ENCODE results near the gene ITGA1. TPM values are rescaled to one million over a fixed set of nuclear protein-coding genes. Genes with fewer than 3 reads are reported as not detected.

The ITGA1 gene
- total and polyA plus RNA-seq, 2 of the 13 experiments (the other 11 are each of a cell fraction or from before 2014, with no cell fraction given), result 23.1 to 28.6 TPM

DNA sequence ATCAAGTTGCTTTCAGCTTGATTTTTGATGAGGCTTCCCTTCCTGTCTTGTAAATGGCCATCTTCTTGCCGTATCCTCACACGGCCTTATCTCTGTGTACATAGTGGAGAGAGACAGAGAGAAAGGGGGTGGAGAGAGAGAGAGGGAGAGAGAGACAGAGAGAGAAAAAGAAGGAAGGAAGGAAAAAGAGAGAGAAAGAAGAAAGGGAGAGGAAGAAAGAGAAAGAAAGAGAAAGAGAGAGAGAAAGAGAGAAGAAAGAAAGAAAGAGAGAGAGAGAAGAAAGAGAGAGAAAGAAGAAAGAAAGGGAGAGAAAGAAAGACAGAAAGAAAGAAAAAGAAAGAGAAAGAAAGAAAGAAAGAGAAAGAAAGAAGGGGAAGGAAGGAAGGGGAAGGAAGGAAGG is 46.6 kb downstream of the ITGA1 start (continued):
- TF ChIP-seq, protein P1, sequence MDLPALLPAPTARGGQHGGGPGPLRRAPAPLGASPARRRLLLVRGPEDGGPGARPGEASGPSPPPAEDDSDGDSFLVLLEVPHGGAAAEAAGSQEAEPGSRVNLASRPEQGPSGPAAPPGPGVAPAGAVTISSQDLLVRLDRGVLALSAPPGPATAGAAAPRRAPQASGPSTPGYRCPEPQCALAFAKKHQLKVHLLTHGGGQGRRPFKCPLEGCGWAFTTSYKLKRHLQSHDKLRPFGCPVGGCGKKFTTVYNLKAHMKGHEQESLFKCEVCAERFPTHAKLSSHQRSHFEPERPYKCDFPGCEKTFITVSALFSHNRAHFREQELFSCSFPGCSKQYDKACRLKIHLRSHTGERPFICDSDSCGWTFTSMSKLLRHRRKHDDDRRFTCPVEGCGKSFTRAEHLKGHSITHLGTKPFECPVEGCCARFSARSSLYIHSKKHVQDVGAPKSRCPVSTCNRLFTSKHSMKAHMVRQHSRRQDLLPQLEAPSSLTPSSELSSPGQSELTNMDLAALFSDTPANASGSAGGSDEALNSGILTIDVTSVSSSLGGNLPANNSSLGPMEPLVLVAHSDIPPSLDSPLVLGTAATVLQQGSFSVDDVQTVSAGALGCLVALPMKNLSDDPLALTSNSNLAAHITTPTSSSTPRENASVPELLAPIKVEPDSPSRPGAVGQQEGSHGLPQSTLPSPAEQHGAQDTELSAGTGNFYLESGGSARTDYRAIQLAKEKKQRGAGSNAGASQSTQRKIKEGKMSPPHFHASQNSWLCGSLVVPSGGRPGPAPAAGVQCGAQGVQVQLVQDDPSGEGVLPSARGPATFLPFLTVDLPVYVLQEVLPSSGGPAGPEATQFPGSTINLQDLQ (CRISPR knock-in tag; IDR thresholded peaks at IDR 0.05), result no peak
- TF ChIP-seq SNRNP70 (IDR thresholded peaks at IDR 0.05; ENCODE audit: low read depth, low read length) (no peak), SMAD1 (CRISPR knock-in tag; IDR thresholded peaks at IDR 0.05; ENCODE audit: borderline replicate concordance, low read depth) (no peak), ATM (IDR thresholded peaks at IDR 0.05; ENCODE audit: borderline replicate concordance) (no peak), ZSCAN12 (CRISPR knock-in tag; IDR thresholded peaks at IDR 0.05) (no peak), WIZ (CRISPR knock-in tag; IDR thresholded peaks at IDR 0.05) (no peak), MED1 (CRISPR knock-in tag; IDR thresholded peaks at IDR 0.05) (no peak), SIN3B (IDR thresholded peaks at IDR 0.05; ENCODE audit: low read length) (no peak), TAF1 (CRISPR knock-in tag; IDR thresholded peaks at IDR 0.05) (no peak)

DNA sequence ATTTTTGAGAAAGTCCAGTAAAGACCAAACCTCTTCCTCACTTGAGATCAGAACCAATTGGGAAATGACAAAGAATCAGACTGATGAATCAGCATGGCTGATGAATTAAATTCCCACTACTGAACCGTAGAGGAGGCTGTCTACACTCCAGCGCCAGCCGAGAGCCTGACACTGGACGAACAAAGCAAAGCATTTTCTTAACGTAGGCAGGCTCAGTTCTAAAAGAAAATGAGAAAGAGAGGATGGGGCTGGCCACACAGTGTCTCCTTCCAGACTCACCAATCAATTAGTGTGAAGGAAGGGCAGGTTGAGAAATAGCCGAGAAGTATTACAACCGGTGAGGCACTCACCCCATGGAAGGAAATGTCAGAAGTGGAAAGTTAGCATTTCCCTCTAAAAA is 49.4 kb downstream of the ITGA1 start:
- H3K79me2 ChIP-seq (ENCODE audit: insufficient read depth, low read length), result no peaks in the 10 kb centered on the region
- DNase-seq (ENCODE audit: low spot score), result no peak
- in situ Hi-C loops (cut with HindIII; ENCODE audit: extremely low pct_ligation_motif_present, low pct_unique_long_range_greater_than_20kb) (no loop called here), intact Hi-C loops (cut with micrococcal nuclease; ENCODE audit: unreplicated experiment) (no loop called here)
- no TSS peak for BruUV-seq (replicated peaks)
- no peaks in the 10 kb centered on the region for H3K36me3 ChIP-seq (replicated peaks in 1 of 2; ENCODE audit: control insufficient read depth in 1 of 2, insufficient read depth in 2 of 2, low read length in 2 of 2)
- H3K27me3 ChIP-seq (ENCODE audit: control insufficient read depth in 1 of 2, insufficient read depth in 2 of 2, low read length in 2 of 2), result no peaks in the 10 kb centered on the region
- H3K4me1 ChIP-seq (ENCODE audit: insufficient read depth, low read length), result no peaks in the 10 kb centered on the region
- no peak overlapping the region for H2AFZ ChIP-seq (ENCODE audit: low read length)
- H4K20me1 ChIP-seq (ENCODE audit: insufficient read depth, low read length), result no peaks in the 10 kb centered on the region
- ChIA-PET CTCF (ENCODE audit: low intra/inter-chr PET ratio, low total read pairs) (no interaction called here), POLR2A (no interaction called here)
- WGBS (ENCODE audit: low lambda C conversion rate), result 88% methylated on average over 7 of the region's 7 CpGs
- ATAC-seq, result no peak
- no peak overlapping the region for H3K9ac ChIP-seq (ENCODE audit: insufficient read depth, low read depth, low read length)
- no peak overlapping the region for H3K4me2 ChIP-seq (ENCODE audit: low read depth, low read length)
- no peak for FAIRE-seq
- H3K4me3 ChIP-seq (replicated peaks in 1 of 3; ENCODE audit: insufficient read depth in 1 of 3, low read depth in 2 of 3, low read length in 3 of 3), result no peak overlapping the region
- H3K9me3 ChIP-seq (ENCODE audit: low read length), result no peaks in the 10 kb centered on the region
- H3K27ac ChIP-seq (ENCODE audit: extremely low read length, insufficient read depth, low read length), result no peak overlapping the region
- TF ChIP-seq ATF1 (CRISPR knock-in tag; IDR thresholded peaks at IDR 0.05) (no peak), MAZ (IDR thresholded peaks at IDR 0.05; ENCODE audit: borderline replicate concordance, low read depth, low read length) (no peak), MAZ (CRISPR knock-in tag; IDR thresholded peaks at IDR 0.05; ENCODE audit: low read depth) (no peak), ZNF232 (CRISPR knock-in tag; IDR thresholded peaks at IDR 0.05; ENCODE audit: borderline replicate concordance) (no peak), ZNF101 (CRISPR knock-in tag; IDR thresholded peaks at IDR 0.05; ENCODE audit: borderline replicate concordance, low read depth) (no peak), FOXC1 (CRISPR knock-in tag; IDR thresholded peaks at IDR 0.05; ENCODE audit: borderline replicate concordance) (no peak)
- TF ChIP-seq, protein P2, sequence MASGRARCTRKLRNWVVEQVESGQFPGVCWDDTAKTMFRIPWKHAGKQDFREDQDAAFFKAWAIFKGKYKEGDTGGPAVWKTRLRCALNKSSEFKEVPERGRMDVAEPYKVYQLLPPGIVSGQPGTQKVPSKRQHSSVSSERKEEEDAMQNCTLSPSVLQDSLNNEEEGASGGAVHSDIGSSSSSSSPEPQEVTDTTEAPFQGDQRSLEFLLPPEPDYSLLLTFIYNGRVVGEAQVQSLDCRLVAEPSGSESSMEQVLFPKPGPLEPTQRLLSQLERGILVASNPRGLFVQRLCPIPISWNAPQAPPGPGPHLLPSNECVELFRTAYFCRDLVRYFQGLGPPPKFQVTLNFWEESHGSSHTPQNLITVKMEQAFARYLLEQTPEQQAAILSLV (CRISPR knock-in tag; IDR thresholded peaks at IDR 0.05; ENCODE audit: borderline replicate concordance), result no peak
- TF ChIP-seq, protein P3, sequence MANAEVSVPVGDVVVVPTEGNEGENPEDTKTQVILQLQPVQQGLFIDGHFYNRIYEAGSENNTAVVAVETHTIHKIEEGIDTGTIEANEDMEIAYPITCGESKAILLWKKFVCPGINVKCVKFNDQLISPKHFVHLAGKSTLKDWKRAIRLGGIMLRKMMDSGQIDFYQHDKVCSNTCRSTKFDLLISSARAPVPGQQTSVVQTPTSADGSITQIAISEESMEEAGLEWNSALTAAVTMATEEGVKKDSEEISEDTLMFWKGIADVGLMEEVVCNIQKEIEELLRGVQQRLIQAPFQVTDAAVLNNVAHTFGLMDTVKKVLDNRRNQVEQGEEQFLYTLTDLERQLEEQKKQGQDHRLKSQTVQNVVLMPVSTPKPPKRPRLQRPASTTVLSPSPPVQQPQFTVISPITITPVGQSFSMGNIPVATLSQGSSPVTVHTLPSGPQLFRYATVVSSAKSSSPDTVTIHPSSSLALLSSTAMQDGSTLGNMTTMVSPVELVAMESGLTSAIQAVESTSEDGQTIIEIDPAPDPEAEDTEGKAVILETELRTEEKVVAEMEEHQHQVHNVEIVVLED (CRISPR knock-in tag; IDR thresholded peaks at IDR 0.05; ENCODE audit: borderline replicate concordance), result no peak

Data from HepG2 (cell line).